Stimulated activated CD8-positive, alpha-beta memory T cell treated with anti-CD3 and anti-CD28 coated beads, Interleukin-15, amount 100 ng/mL, for 48 hours (primary cell): Measurements from ENCODE around the gene PCCA.
"Not testable (repeated sequence)": the region's sequence is repeated elsewhere in the genome, so short reads cannot be mapped to it uniquely, and the experiment has no call there.

Experiments used
- DNase-seq, 2 donors: peaks; one replicate each; pipeline ENCODE4 v3.0.0-alpha.2; 2020; ENCODE audit warnings: low read depth in 2 of 2

PCCA gene

GRCh38 chr13:100362781-100363180 lies 273.9 kb downstream of the PCCA start:
- no peak for DNase-seq

DNA sequence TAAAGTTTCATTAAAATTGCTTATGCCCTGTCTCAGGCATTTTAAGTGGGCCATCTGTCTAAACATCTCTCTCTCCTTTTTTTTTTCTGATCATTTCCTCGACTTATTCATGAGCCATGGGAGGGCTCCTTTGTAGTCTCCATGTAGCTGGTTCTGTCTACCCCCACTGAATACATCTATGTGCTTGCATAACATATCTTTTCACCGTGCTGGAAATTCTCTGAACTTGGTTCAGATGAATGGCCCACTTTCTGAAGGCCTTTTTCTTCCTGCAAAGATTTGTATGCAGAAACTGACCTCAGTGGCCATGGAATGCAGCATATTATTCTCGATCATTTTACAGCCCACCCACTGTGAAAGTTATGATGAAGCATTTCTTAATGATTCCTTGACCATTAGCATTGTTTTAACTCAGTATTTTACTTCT lies 274.4 kb downstream of the PCCA start:
- no peak for DNase-seq

GRCh38 chr13:100363874-100364273 lies 275.0 kb downstream of the PCCA start:
- no peak for DNase-seq

DNA sequence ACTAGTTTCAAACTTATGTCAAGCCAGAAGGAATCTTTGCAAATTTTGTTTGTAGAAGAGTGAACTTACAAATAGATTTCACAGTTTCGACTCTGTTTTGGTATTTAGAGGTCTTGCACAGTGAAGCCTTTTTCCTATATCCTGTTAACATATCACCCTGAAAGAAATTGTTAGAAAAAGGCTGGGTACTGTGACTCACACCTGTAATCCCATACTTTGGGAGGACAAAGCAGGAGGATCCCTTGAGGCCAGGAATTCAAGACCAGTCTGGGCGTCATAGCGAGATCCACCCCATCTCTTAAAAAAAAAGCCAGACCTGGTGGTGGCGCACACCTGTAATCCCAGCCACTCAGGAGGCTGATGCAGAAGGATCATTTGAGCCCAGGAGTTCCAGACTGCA lies 275.7 kb downstream of the PCCA start:
- DNase-seq: no peak

DNA sequence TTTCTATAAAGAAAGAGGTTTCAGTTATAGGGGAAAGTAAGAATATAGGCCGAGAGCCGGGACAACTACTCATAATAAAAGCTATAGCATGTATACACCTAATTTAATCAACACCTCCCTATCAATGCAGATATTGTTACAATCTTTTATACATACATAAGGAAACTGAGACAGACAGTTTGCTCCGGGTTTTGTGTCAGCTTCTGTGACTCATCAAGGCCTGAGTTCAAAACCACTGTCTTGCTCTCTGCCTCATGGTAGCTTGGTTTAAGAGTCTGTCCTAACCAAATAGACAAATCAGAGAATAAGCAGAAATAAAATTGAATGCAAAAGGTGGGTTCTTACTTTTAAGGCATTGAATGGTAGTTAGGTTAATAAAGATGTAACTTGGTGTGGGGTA lies 276.8 kb downstream of the PCCA start:
- DNase-seq: no peak

- DNase-seq: no peak
Measured at GRCh38 chr13:100378533-100378932, 289.6 kb downstream of the PCCA start.

- DNase-seq: no peak
Measured at GRCh38 chr13:100381595-100382224, 292.8 kb downstream of the PCCA start.

GRCh38 chr13:100382785-100383184 lies 293.9 kb downstream of the PCCA start:
- no peak for DNase-seq

- DNase-seq: no peak
Measured at GRCh38 chr13:100387416-100387815, 298.5 kb downstream of the PCCA start.

DNA sequence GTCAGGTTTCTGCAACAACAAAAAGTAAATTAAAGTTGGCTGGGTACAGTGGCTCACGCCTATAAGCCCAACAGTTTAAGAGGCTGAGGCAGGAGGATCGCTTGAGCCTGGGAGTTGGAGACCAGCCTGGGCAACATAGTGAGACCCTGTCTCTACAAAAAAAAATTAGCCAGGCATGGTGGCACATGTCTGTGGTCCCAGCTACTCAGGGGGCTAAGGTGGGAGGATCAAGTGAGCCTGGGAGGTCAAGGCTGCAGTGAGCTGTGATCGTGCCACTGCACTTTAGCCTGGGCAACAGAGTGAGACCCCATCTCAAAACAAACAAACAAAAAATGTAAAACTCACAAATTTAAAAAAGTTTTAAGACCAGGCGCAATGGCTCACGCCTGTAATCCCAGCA lies 299.3 kb downstream of the PCCA start:
- DNase-seq: not testable (repeated sequence)

DNA sequence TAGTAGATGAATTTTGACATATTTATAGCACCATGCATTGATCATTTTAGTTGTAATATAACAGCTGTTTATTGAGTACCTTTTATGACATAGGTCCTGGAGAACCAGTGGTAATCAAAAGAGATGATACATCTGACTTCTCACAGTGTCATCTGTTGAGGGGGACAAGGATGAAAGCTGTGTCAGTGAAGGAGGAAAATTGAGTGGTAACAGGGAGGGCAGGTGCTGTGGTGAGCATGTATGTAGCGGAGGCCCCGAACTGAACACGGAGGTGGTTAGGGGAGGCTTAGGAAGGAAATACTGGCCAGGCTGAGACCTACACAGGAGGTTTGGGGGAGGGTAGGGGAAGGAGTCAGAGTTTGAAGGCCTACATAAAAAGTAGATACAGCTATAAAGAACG lies 300.0 kb downstream of the PCCA start:
- DNase-seq: no peak

DNA sequence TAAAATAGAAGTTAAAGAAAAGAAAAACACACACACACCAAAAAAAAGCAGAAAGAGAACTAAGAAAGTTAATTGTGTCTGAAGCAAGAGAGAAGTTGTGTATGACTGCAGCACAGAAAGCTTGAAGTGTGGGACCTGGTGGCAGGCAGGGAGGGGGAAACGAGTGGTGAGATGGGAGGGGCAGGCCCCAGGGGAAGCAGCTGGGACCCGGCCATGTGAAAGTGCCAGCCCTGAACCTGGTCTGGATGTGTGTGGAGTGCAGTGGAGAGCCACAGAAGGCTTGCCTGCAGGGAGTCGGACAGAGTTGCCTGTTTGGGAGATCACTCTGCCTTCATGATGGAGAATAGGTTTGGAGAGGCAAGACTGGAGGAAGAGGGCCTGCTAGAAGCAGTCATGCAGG lies 300.7 kb downstream of the PCCA start:
- DNase-seq: no peak

GRCh38 chr13:100392709-100393630 lies 304.1 kb downstream of the PCCA start:
- peak; percentile 49 to 64 for DNase-seq

DNA sequence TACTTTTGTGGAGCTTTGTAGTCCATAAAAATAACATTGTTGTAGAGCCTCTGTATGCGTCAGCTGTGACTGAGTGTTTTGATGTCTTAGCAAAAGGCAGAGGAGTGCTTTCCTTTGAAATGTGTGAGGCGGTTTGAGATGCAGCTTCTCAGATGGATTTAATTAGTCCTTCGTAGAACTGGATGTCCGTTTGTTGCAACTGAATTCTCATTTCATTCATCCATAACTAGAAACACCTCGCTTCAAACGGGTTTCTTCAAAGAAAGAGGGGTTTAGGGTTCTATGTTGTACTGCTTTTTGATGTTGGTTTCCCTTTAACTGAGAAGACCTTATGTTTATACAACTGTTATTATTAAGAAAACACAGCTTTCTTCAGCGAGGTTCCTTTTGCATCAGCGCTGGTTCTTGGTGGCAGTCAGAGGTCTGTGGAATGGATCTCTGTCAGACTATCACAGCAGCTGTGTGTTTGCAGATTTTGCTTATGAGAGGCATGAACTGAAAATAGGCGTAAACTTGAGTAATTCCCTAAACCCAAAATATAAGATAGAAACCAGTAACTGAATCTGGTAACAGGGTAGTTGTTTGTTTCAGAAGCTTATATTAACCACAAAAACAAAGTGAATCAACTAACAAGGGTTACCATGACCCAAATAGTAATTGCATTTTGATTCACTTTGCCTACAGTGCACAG lies 305.3 kb downstream of the PCCA start:
- peak in 1 of 2 donors; percentile 4 for DNase-seq

DNA sequence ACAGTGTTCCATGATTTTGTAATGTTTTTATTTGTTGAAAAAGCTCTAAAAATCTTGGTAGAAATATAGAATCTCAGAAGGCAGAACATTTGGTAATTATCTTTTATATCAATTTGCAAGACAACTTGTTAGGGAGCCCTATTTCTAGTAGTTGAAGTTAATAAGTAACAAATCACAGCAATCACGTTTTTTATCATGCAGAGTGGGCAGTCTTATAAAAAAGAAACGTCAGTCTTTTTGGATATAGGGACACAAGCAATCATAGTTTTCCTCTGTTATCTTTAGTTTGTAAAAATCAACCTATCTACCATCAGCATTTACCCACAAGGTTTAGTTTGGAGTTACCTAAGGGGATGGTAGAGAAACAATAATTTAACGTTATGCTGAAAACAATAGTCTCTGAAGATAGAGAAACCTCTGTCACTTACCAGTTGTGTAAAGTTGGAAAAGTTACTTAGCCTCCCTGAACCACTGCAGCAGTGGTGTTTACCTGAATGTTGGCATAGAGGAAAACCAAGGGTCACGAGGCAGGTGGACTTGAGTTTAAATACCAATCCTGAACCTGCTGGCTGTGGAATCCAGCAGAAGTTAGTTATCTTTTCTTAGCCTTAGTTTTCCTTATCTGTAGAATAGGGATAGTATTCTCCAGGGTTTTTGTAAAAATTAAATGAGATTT lies 306.9 kb downstream of the PCCA start:
- DNase-seq: no peak

DNA sequence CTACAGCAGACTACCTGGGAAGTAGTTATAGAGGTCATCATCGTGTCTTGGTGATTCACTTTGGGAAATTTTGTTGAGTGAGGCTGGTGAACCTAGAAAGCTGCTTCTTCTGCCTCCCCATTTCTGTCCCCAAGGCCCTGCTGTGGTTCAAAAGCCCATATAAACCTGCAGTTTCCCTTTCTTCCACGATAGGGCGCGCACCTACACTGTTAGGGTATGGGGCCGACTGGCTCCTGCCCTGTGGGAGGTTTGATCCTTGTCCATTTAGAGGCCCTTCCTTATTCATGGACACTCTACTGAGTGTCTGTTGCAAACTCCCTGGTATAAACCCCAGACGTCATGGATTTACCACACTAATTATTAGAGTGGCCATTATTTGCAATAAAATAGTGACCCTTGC lies 307.9 kb downstream of the PCCA start:
- no peak for DNase-seq

GRCh38 chr13:100397627-100398026 lies 308.7 kb downstream of the PCCA start:
- DNase-seq: no peak

GRCh38 chr13:100398360-100398759 lies 309.5 kb downstream of the PCCA start:
- DNase-seq: no peak

GRCh38 chr13:100399455-100399854 lies 310.6 kb downstream of the PCCA start:
- DNase-seq: no peak

GRCh38 chr13:100403675-100404074 lies 314.8 kb downstream of the PCCA start:
- no peak for DNase-seq

- no peak for DNase-seq
Measured at GRCh38 chr13:100409132-100409531, 320.2 kb downstream of the PCCA start.

GRCh38 chr13:100423375-100423774 lies 334.5 kb downstream of the PCCA start:
- no peak for DNase-seq
